Thyroid gland (tissue), 4 donors: ENCODE measurements around the gene UPF3A. TPM values are rescaled to one million over a fixed set of nuclear protein-coding genes. Genes with fewer than 3 reads are reported as not detected.
"Not testable (repeated sequence)": the region's sequence is repeated elsewhere in the genome, so short reads cannot be mapped to it uniquely, and the experiment has no call there.

Source experiments
- DNase-seq, 2 donors: peaks; one replicate each; pipeline ENCODE4 v3.0.0-alpha.2; 2019
- H3K27ac ChIP-seq, 3 donors: fragments of 200-600 bp; sonication (generic); 1 replicate in 2 of 3; 2 replicates in 1 of 3; pipeline ENCODE4 v1.5.1; 2016 to 2019; ENCODE audit warnings: mild to moderate bottlenecking in 1 of 3, moderate library complexity in 1 of 3
- H3K27me3 ChIP-seq: fragments of 200-600 bp; sonication (generic); one replicate; pipeline ENCODE4 v1.5.1; 2019
- H3K36me3 ChIP-seq, 2 donors: fragments of 200-600 bp; sonication (generic); one replicate each; pipeline ENCODE4 v1.5.1; 2016 to 2019
- H3K4me1 ChIP-seq, 2 donors: fragments of 200-600 bp; sonication (generic); one replicate each; pipeline ENCODE4 v1.5.1; 2017 to 2019
- H3K4me3 ChIP-seq, 3 donors: fragments of 200-600 bp; sonication (generic); replicated peaks in 1 of 3; 1 replicate in 2 of 3; 2 replicates in 1 of 3; pipeline ENCODE4 v1.5.1; 2016; ENCODE audit warnings: mild to moderate bottlenecking in 1 of 3
- H3K9me3 ChIP-seq: fragments of 200-600 bp; sonication (generic); one replicate; pipeline ENCODE4 v1.5.1; 2017
- CTCF ChIP-seq, 6 experiments: fragments of 200-600 bp in 3 of 6; fragments of 450-650 bp in 3 of 6; sonication (generic) in 3 of 6; IDR thresholded peaks; one replicate each; pipeline ENCODE4 v1.5.1; 2016 to 2019; ENCODE audit warnings: antibody characterized with exemption in 6 of 6, mild to moderate bottlenecking in 2 of 6, inconsistent platforms in 1 of 6, moderate library complexity in 1 of 6
- POLR2A ChIP-seq, 2 donors: fragments of 450-650 bp; IDR thresholded peaks; one replicate each; pipeline ENCODE4 v1.6.1; 2017; ENCODE audit warnings: antibody characterized with exemption in 2 of 2, mild to moderate bottlenecking in 2 of 2, moderate library complexity in 1 of 2
- WGBS, 2 donors: methylation state at CpG; one replicate each; pipeline ENCODE4 v1.1.5; 2017; 5-methylcytosine and 5-hydroxymethylcytosine counted together
- intact Hi-C: fragments of 100-400 bp; cut with DNase I; formaldehyde crosslinking; loops from one replicate; pipeline ENCODE4 v1.15.1; 2023
- total RNA-seq, 4 donors: library from RNA; depleted of rRNA; stranded (reverse); fragments of >200 nt; gene quantifications; one replicate each; pipeline ENCODE4 v1.2.3, GENCODE V29; 2016

Gene UPF3A
- total RNA-seq, 4 donors from 2014 or later = 58.8 to 81.9 (median 70.1) TPM

- Histone ChIP-seq H3K36me3 (peaks cover 70 to 77% of the 10 kb centered on the region in 2 donors), H3K4me3 (no peak overlapping the region), H3K27me3 (no peaks in the 10 kb centered on the region), H3K27ac (no peak overlapping the region), H3K4me1 (no peaks in the 10 kb centered on the region), H3K9me3 (no peaks in the 10 kb centered on the region)
- intact Hi-C loops = no loop called here
- WGBS, 2 donors = 88 to 90% methylated on average over 5 of the region's 5 CpGs
- DNase-seq = no peak
- TF ChIP-seq CTCF (IDR thresholded peaks at IDR 0.05) (no peak), POLR2A (IDR thresholded peaks at IDR 0.05) (no peak)
Observed at GRCh38 chr13:114244637-114245036, 36.8 kb upstream of the UPF3A start.

GRCh38 chr13:114248011-114248410, 33.4 kb upstream of the UPF3A start:
- intact Hi-C loops = no loop called here
- DNase-seq = no peak
- peaks cover 51 to 70% of the 10 kb centered on the region in 2 donors for H3K36me3 ChIP-seq
- no peaks in the 10 kb centered on the region for H3K4me1 ChIP-seq
- no peak overlapping the region for H3K27ac ChIP-seq
- H3K27me3 ChIP-seq = no peaks in the 10 kb centered on the region
- no peaks in the 10 kb centered on the region for H3K9me3 ChIP-seq
- TF ChIP-seq CTCF (IDR thresholded peaks at IDR 0.05) (no peak), POLR2A (IDR thresholded peaks at IDR 0.05) (no peak)
- 92 to 93% methylated on average over 3 of the region's 3 CpGs for WGBS, 2 donors
- H3K4me3 ChIP-seq = no peak overlapping the region

- Histone ChIP-seq H3K36me3 (peaks cover 41 to 60% of the 10 kb centered on the region in 2 donors), H3K27ac (no peak overlapping the region), H3K4me1 (no peaks in the 10 kb centered on the region), H3K4me3 (no peak overlapping the region), H3K27me3 (no peaks in the 10 kb centered on the region), H3K9me3 (no peaks in the 10 kb centered on the region)
- DNase-seq = no peak
- TF ChIP-seq CTCF (IDR thresholded peaks at IDR 0.05) (no peak), POLR2A (IDR thresholded peaks at IDR 0.05) (no peak)
- WGBS, 2 donors = 98% methylated on average over 7 of the region's 7 CpGs
- intact Hi-C loops = no loop called here
Observed at GRCh38 chr13:114249077-114249476, 32.3 kb upstream of the UPF3A start.

DNA sequence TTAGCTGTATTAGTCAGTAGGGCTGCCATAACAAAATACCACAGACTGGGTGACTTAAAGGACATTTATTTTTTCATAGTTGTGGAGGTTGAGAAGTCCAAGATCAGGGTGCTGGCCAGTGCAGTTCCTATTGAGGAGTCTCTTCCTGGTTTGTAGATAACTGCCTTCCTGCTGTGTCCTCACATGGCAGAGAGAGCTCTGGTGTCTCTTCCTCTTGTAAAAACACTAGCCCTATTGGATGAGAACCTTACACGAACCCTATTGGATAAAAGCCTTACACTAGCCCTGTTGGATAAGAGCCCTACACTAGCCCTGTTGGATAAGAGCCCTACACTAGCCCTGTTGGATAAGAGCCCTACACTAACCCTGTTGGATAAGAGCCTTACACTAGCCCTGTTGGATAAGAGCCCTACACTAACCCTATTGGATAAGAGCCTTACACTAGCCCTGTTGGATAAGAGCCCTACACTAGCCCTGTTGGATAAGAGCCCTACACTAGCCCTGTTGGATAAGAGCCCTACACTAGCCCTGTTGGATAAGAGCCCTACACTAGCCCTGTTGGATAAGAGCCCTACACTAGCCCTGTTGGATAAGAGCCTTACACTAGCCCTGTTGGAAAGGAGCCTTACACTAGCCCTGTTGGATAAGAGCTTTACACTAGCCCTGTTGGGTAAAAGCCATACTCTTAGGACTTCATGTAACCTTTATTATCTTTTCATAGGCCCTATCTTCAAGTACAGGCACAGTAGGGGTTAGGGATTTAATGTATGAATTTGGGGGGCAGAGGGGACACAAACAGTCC, 29.6 kb upstream of the UPF3A start:
- 100% methylated on average over 1 of the region's 1 CpG; no CpG with 5 or more reads in 1 of the 2 donors for WGBS, 2 donors
- H3K27ac ChIP-seq, DNase-seq, H3K27me3 ChIP-seq, H3K4me1 ChIP-seq, intact Hi-C loops, H3K4me3 ChIP-seq, H3K9me3 ChIP-seq: not testable (repeated sequence)
- H3K36me3 ChIP-seq = peaks cover 17 to 46% of the 10 kb centered on the region in 2 donors

- intact Hi-C loops = no loop called here
- TF ChIP-seq POLR2A (IDR thresholded peaks at IDR 0.05) (no peak), CTCF (IDR thresholded peaks at IDR 0.05) (no peak)
- Histone ChIP-seq H3K9me3 (no peaks in the 10 kb centered on the region), H3K4me1 (no peaks in the 10 kb centered on the region), H3K4me3 (no peak overlapping the region), H3K36me3 (peaks cover 36 to 42% of the 10 kb centered on the region in 2 donors), H3K27me3 (no peaks in the 10 kb centered on the region), H3K27ac (no peak overlapping the region)
- 93 to 95% methylated on average over 1 of the region's 1 CpG for WGBS, 2 donors
- no peak for DNase-seq
Observed at GRCh38 chr13:114256547-114256946, 24.9 kb upstream of the UPF3A start.
